Endothelial cell of umbilical vein (primary cell): ENCODE measurements around the gene KRT17. TPM values are rescaled to one million over a fixed set of nuclear protein-coding genes. Genes with fewer than 3 reads are reported as not detected.

Experiments
- BruUV-seq: library from RNA; stranded (reverse); fragments of 400-500 nt; replicated peaks from 2 replicates; lab custom pipeline; 2021; lab: Mats Ljungman, UMichigan
- CTCF ChIA-PET: fragments of 300-600, 350-600 bp; sonication (Branson Sonifier 250); formaldehyde crosslinking; loops from one replicate; lab custom pipeline; 2021; ENCODE audit warnings: antibody characterized with exemption, inconsistent platforms; lab: Charles Lee
- POLR2A ChIA-PET: fragments of 300-600, 350-600 bp; sonication (Branson Sonifier 250); formaldehyde crosslinking; loops from one replicate; lab custom pipeline; 2021; ENCODE audit warnings: antibody characterized with exemption, inconsistent platforms; lab: Charles Lee
- DNase-seq: peaks from one replicate; pipeline ENCODE4 v3.0.0-alpha.2; 2011; ENCODE audit warnings: low read depth, low spot score
- FAIRE-seq: peaks from 2 replicates; lab custom pipeline; 2011; peaks lifted over from hg19 to GRCh38; lab: Jason Lieb, UNC
- H2AFZ ChIP-seq: 2 replicates; pipeline ENCODE4 v1.6.0; 2012; ENCODE audit warnings: low read depth, low read length, control low read depth, inconsistent platforms
- H3K27ac ChIP-seq: 2 replicates; pipeline ENCODE4 v1.5.1; 2011; ENCODE audit warnings: low read depth, mild to moderate bottlenecking, control low read depth, low read length, moderate library complexity; ENCODE audit not compliant: insufficient read depth
- H3K27me3 ChIP-seq, 2 experiments: 2 replicates each; pipeline versions ENCODE4 v1.6.0 to v1.6.1; 2011; ENCODE audit warnings: low read length in 2 of 2, mixed read lengths in 1 of 2; ENCODE audit not compliant: control insufficient read depth in 2 of 2, insufficient read depth in 2 of 2
- H3K36me3 ChIP-seq, 2 experiments: 2 replicates in 1 of 2; 3 replicates in 1 of 2; pipeline ENCODE4 v1.5.1; 2011; ENCODE audit warnings: low read length in 2 of 2, mild to moderate bottlenecking in 1 of 2, moderate library complexity in 1 of 2; ENCODE audit not compliant: control insufficient read depth in 2 of 2, insufficient read depth in 2 of 2; ENCODE audit errors: extremely low read depth in 1 of 2
- H3K4me1 ChIP-seq: 3 replicates; pipeline ENCODE4 v1.5.1; 2011; ENCODE audit warnings: mild to moderate bottlenecking, low read length; ENCODE audit not compliant: control insufficient read depth, insufficient read depth; ENCODE audit errors: extremely low read depth
- H3K4me2 ChIP-seq: 2 replicates; pipeline ENCODE4 v1.6.1; 2011; ENCODE audit warnings: low read length, control low read depth, mixed read lengths; ENCODE audit not compliant: insufficient read depth
- H3K4me3 ChIP-seq, 3 experiments: fragments of 200-600 bp in 1 of 3; sonication (generic), shearing (Covaris generic) in 1 of 3; replicated peaks in 1 of 3; 2 replicates each; pipeline ENCODE4 v1.5.1; 2011 to 2016; ENCODE audit warnings: control low read depth in 3 of 3, low read length in 3 of 3, mild to moderate bottlenecking in 2 of 3, inconsistent platforms in 1 of 3, low read depth in 1 of 3, moderate library complexity in 1 of 3; ENCODE audit not compliant: insufficient read depth in 1 of 3
- H3K79me2 ChIP-seq: 2 replicates; pipeline ENCODE4 v1.6.0; 2012; ENCODE audit warnings: low read length, inconsistent platforms; ENCODE audit not compliant: control insufficient read depth, insufficient read depth
- H3K9ac ChIP-seq: replicated peaks from 2 replicates; pipeline ENCODE3; 2011; ENCODE audit warnings: low read length, control low read depth; ENCODE audit not compliant: insufficient read depth; ENCODE audit errors: extremely low read depth
- H3K9me1 ChIP-seq: replicated peaks from 3 replicates; pipeline ENCODE4 v1.6.0; 2011; ENCODE audit warnings: mild to moderate bottlenecking, low read length; ENCODE audit not compliant: control insufficient read depth, insufficient read depth; ENCODE audit errors: extremely low read depth
- H3K9me3 ChIP-seq: replicated peaks from 2 replicates; pipeline ENCODE4 v1.5.1; 2012; ENCODE audit warnings: low read length, inconsistent platforms; ENCODE audit not compliant: control insufficient read depth, insufficient read depth
- H4K20me1 ChIP-seq: replicated peaks from 2 replicates; pipeline ENCODE3; 2011; ENCODE audit warnings: mild to moderate bottlenecking, low read length; ENCODE audit not compliant: control insufficient read depth, insufficient read depth; ENCODE audit errors: extremely low read depth
- CTCF ChIP-seq, 2 donors: IDR thresholded peaks; 1 replicate in 1 of 2; 2 replicates in 1 of 2; pipeline ENCODE4 v1.5.1; 2011; ENCODE audit warnings: low read length in 2 of 2, mild to moderate bottlenecking in 2 of 2, moderate library complexity in 2 of 2, control low read depth in 1 of 2, inconsistent platforms in 1 of 2, low read depth in 1 of 2; ENCODE audit not compliant: insufficient read depth in 1 of 2; ENCODE audit errors: extremely low read depth in 1 of 2
- EZH2 ChIP-seq: IDR thresholded peaks from 2 replicates; pipeline ENCODE4 v1.6.1; 2012; ENCODE audit warnings: borderline replicate concordance, low read depth, mild to moderate bottlenecking, moderate library complexity, low read length, inconsistent platforms; ENCODE audit not compliant: severe bottlenecking
- FOS ChIP-seq: IDR thresholded peaks from 2 replicates; pipeline ENCODE4 v1.6.1; 2011; ENCODE audit warnings: mild to moderate bottlenecking, low read length, moderate library complexity, borderline replicate concordance; ENCODE audit not compliant: insufficient read depth
- GATA2 ChIP-seq: IDR thresholded peaks from 2 replicates; pipeline ENCODE4 v1.7.0; 2011; ENCODE audit warnings: low read depth, mild to moderate bottlenecking, moderate library complexity, mixed read lengths, low read length; ENCODE audit not compliant: insufficient read length, insufficient read depth
- MAX ChIP-seq: IDR thresholded peaks from 2 replicates; pipeline ENCODE4 v1.6.1; 2011; ENCODE audit not compliant: insufficient read depth, insufficient read length
- MYC ChIP-seq: IDR thresholded peaks from one replicate; pipeline ENCODE4 v1.6.1; 2011; ENCODE audit warnings: mild to moderate bottlenecking, low read depth, low read length
- POLR2A ChIP-seq: IDR thresholded peaks from 2 replicates; pipeline ENCODE4 v1.6.1; 2012; ENCODE audit warnings: low read depth, mild to moderate bottlenecking, control low read depth, low read length
- POLR2AphosphoS5 ChIP-seq: IDR thresholded peaks from 2 replicates; pipeline ENCODE4 v1.6.1; 2012; ENCODE audit warnings: low read depth, mild to moderate bottlenecking, control low read depth, low read length, moderate library complexity; ENCODE audit not compliant: insufficient read depth
- dilution Hi-C: fragments of 300-500 bp; cut with MboI; formaldehyde crosslinking; loops from one replicate; pipeline ENCODE4 v1.15.0; 2019; ENCODE audit warnings: low sequenced_read_pairs; ENCODE audit not compliant: extremely low pct_ligation_motif_present
- intact Hi-C: fragments of 100-400 bp; cut with micrococcal nuclease; formaldehyde crosslinking; loops from one replicate; pipeline ENCODE4 v1.10.0; 2022
- polyA plus RNA-seq, 4 experiments: library from polyadenylated mRNA; depleted of rRNA in 3 of 4; stranded (reverse) in 3 of 4; unstranded in 1 of 4; fragments of >200 nt; gene quantifications; 2 replicates each; pipeline versions ENCODE4 v1.2.1 to v1.2.3, GENCODE V29; 2011 to 2012; ENCODE audit warnings: missing spikeins in 1 of 4
- total RNA-seq: library from RNA; stranded (reverse); gene quantifications from 2 replicates; pipeline ENCODE4 v1.2.3, GENCODE V29; 2021

Gene KRT17
- total and polyA plus RNA-seq, 2 donors (not counting 3 experiments of a cell fraction or from before 2014, with no cell fraction given) = 0.83 to 1.6 TPM

GRCh38 chr17:41659427-41660212 lies 35.2 kb upstream of the KRT17 start:
- Histone ChIP-seq H4K20me1 (no peaks in the 10 kb centered on the region), H3K79me2 (no peaks in the 10 kb centered on the region), H3K27ac (no peak overlapping the region), H3K4me3 (no peak overlapping the region), H3K4me2 (no peak overlapping the region), H3K9me1 (no peaks in the 10 kb centered on the region), H3K36me3 (no peaks in the 10 kb centered on the region), H3K4me1 (no peaks in the 10 kb centered on the region), H3K27me3 (peaks cover 0 to 1% of the 10 kb centered on the region in 2 experiments), H2AFZ (no peak overlapping the region), H3K9me3 (no peaks in the 10 kb centered on the region), H3K9ac (no peak overlapping the region)
- POLR2A ChIA-PET = no interaction called here
- FAIRE-seq (no peak), DNase-seq (no peak)
- intact Hi-C loops (loop anchor here (10.0 kb wide), 2 partner anchors 335 to 1015 kb away; partner anchors contain the start of gene SMARCE1), dilution Hi-C loops (no loop called here)
- TF ChIP-seq EZH2 (no peak), CTCF (IDR thresholded peaks at IDR 0.05; ENCODE audit: extremely low read depth in 1 of 2, insufficient read depth in 1 of 2, low read depth in 1 of 2, low read length in 2 of 2) (no peak), POLR2AphosphoS5 (no peak), POLR2A (no peak), GATA2 (no peak), FOS (no peak), MYC (no peak), MAX (no peak)
- CTCF ChIA-PET = interaction anchor here (1.1 to 9.4 kb wide), 4 partner anchors 9 to 804 kb away, joined by 3 to 369 read pairs (median 158); no protein-coding TSS in a partner anchor
- no TSS peak for BruUV-seq
